Spleen (tissue), 7 donors: ENCODE data around the gene NFIA.

Experiments used
- CTCF ChIP-seq, 11 experiments: fragments of 200-600 bp in 7 of 11; fragments of 450-650 bp in 4 of 11; sonication (generic) in 4 of 11; IDR thresholded peaks in 8 of 11; conservative IDR thresholded peaks in 3 of 11; 1 replicate in 7 of 11; 2 replicates in 4 of 11; pipeline versions ENCODE4 v1.4.0 to v1.8.0; 2016 to 2021; ENCODE audit warnings: antibody characterized with exemption in 11 of 11, inconsistent platforms in 4 of 11, mild to moderate bottlenecking in 1 of 11
- POLR2A ChIP-seq, 3 donors: fragments of 450-650 bp; IDR thresholded peaks; one replicate each; pipeline ENCODE4 v1.5.1; 2017; ENCODE audit warnings: antibody characterized with exemption in 3 of 3, mild to moderate bottlenecking in 1 of 3
- donor health status: DM: no; HTN: no; CAD: no; lungs with moderate emphysema.
- donor health status: DM: no; HTN: no; CAD: no.
- donor health status: DM: no; HTN: no; CAD: no.

- TF ChIP-seq CTCF (IDR thresholded peaks at IDR 0.05 in 8 of 11, conservative IDR thresholded peaks at IDR 0.05 in 3 of 11) (no peak), POLR2A (IDR thresholded peaks at IDR 0.05) (no peak)
These were observed 218.5 kb downstream of the NFIA start for GRCh38 chr1:61300899-61301298.
